Myocyte (in vitro differentiated cells): ENCODE data around the gene SNORC. TPM values are rescaled to one million over a fixed set of nuclear protein-coding genes. Genes with fewer than 3 reads are reported as not detected.
A peak's percentile ranks its signal among the peaks of the same experiment; 100 is the strongest.
"Not testable (repeated sequence)": the region's sequence is repeated elsewhere in the genome, so short reads cannot be mapped to it uniquely, and the experiment has no call there.

ENCODE experiments used
- DNase-seq: peaks from one replicate; pipeline ENCODE4 v3.0.0-alpha.2; 2012; ENCODE audit warnings: low read depth
- total RNA-seq: library from RNA; depleted of rRNA; stranded (reverse); fragments of >200 nt; gene quantifications from 2 replicates; pipeline ENCODE4 v1.2.3, GENCODE V29; 2014

The SNORC gene
- total RNA-seq, 1 donor from 2014 or later: 2.6 TPM

- no peak for DNase-seq
Observed at GRCh38 chr2:232896111-232896510, 26.0 kb downstream of the SNORC start.

- DNase-seq: no peak
Observed at GRCh38 chr2:232896720-232897597, 26.9 kb downstream of the SNORC start.

GRCh38 chr2:232897598-232898408 is 27.7 kb downstream of the SNORC start:
- DNase-seq: no peak

- DNase-seq: no peak
Observed at GRCh38 chr2:232898592-232899543, 28.8 kb downstream of the SNORC start.

- DNase-seq: no peak
Observed at GRCh38 chr2:232900811-232901735, 31.0 kb downstream of the SNORC start.

- DNase-seq: peak; percentile 79
Observed at GRCh38 chr2:232901736-232902578, 31.9 kb downstream of the SNORC start.

GRCh38 chr2:232903989-232904388 is 33.9 kb downstream of the SNORC start:
- DNase-seq: no peak

- DNase-seq: not testable (repeated sequence)
Observed at GRCh38 chr2:232906867-232907717, 37.0 kb downstream of the SNORC start.

GRCh38 chr2:232907718-232908085 is 37.6 kb downstream of the SNORC start:
- not testable (repeated sequence) for DNase-seq

GRCh38 chr2:232908695-232909094 is 38.6 kb downstream of the SNORC start:
- no peak for DNase-seq

GRCh38 chr2:232910376-232910775 is 40.3 kb downstream of the SNORC start:
- no peak for DNase-seq

- no peak for DNase-seq
Observed at GRCh38 chr2:232911712-232912277, 41.7 kb downstream of the SNORC start.

- no peak for DNase-seq
Observed at GRCh38 chr2:232913903-232914302, 43.8 kb downstream of the SNORC start.

- DNase-seq: no peak
Observed at GRCh38 chr2:232919141-232919540, 49.1 kb downstream of the SNORC start.

- DNase-seq: no peak
Observed at GRCh38 chr2:232920055-232920454, 50.0 kb downstream of the SNORC start.

GRCh38 chr2:232920760-232921159 is 50.7 kb downstream of the SNORC start:
- DNase-seq: no peak

GRCh38 chr2:232924433-232924832 is 54.4 kb downstream of the SNORC start:
- DNase-seq: no peak
